HepG2 (cell line): ENCODE data around the gene SFXN5. TPM values are rescaled to one million over a fixed set of nuclear protein-coding genes. Genes with fewer than 3 reads are reported as not detected.
A peak's percentile ranks its signal among the peaks of the same experiment; 100 is the strongest.

Experiments
- CC2D1A ChIP-seq: sonication (generic); formaldehyde crosslinking; IDR thresholded peaks from 2 replicates; pipeline ENCODE4 v1.8.1; 2023; ENCODE audit warnings: mild to moderate bottlenecking, missing genetic modification reagents
- DMAP1 ChIP-seq: IDR thresholded peaks from 2 replicates; pipeline ENCODE4 v1.6.1; 2016
- FIP1L1 ChIP-seq: fragments of 200-400 bp; formaldehyde crosslinking; IDR thresholded peaks from 2 replicates; pipeline ENCODE4 v1.6.1; 2018; ENCODE audit warnings: low read depth, mild to moderate bottlenecking, low read length, moderate library complexity, borderline replicate concordance; ENCODE audit not compliant: insufficient read depth
- HOXA3 ChIP-seq: sonication (generic); formaldehyde crosslinking; IDR thresholded peaks from 2 replicates; pipeline ENCODE4 v1.5.0; 2020; ENCODE audit warnings: missing genetic modification reagents
- MXD4 ChIP-seq: IDR thresholded peaks from 2 replicates; pipeline ENCODE4 v1.6.1; 2016; ENCODE audit warnings: mild to moderate bottlenecking, missing biosample characterization, missing genetic modification reagents
- NCOA2 ChIP-seq: sonication (generic); formaldehyde crosslinking; IDR thresholded peaks from 2 replicates; pipeline ENCODE4 v1.8.0; 2022; ENCODE audit warnings: inconsistent platforms
- SP4 ChIP-seq: sonication (generic); formaldehyde crosslinking; IDR thresholded peaks from 2 replicates; pipeline ENCODE4 v1.8.1; 2023; ENCODE audit warnings: mild to moderate bottlenecking, missing genetic modification reagents
- ZBTB38 ChIP-seq: sonication (generic); formaldehyde crosslinking; IDR thresholded peaks from 2 replicates; pipeline ENCODE4 v1.5.1; 2020; ENCODE audit warnings: mild to moderate bottlenecking, missing genetic modification reagents
- ZKSCAN8 ChIP-seq: IDR thresholded peaks from 2 replicates; pipeline ENCODE4 v1.6.1; 2016; ENCODE audit warnings: borderline replicate concordance, missing genetic modification reagents, missing compliant biosample characterization
- ZNF274 ChIP-seq: sonication (generic); formaldehyde crosslinking; IDR thresholded peaks from 2 replicates; pipeline ENCODE4 v1.5.1; 2020; ENCODE audit warnings: mild to moderate bottlenecking, missing genetic modification reagents
- ZNF431 ChIP-seq: sonication (generic); formaldehyde crosslinking; IDR thresholded peaks from 2 replicates; pipeline ENCODE4 v1.9.0; 2022; ENCODE audit warnings: missing genetic modification reagents, low read depth, mild to moderate bottlenecking, borderline replicate concordance
- polyA plus RNA-seq, 8 experiments: library from polyadenylated mRNA; depleted of rRNA in 3 of 8; stranded (reverse) in 7 of 8; unstranded in 1 of 8; fragments of >200 nt; fragmentation: Illumina TruSeq in 4 of 8; extraction: Trizol in 4 of 8; gene quantifications; 2 replicates each; pipeline versions ENCODE4 v1.2.1 to v1.2.3, GENCODE V29; 2011 to 2016; ENCODE audit warnings: low read depth in 4 of 8, missing spikeins in 1 of 8, mixed read lengths in 1 of 8; ENCODE audit not compliant: insufficient read depth in 1 of 8
- total RNA-seq, 5 experiments: library from RNA; depleted of rRNA; stranded (reverse); fragments of >200 nt; fragmentation: Illumina TruSeq; extraction: Trizol; gene quantifications; 2 replicates each; pipeline ENCODE4 v1.2.3, GENCODE V29; 2016; ENCODE audit warnings: low read depth in 1 of 5
- TF ChIP-seq, protein P1 (sequence below): sonication (generic); formaldehyde crosslinking; IDR thresholded peaks from 2 replicates; pipeline ENCODE4 v1.8.1; 2022; ENCODE audit warnings: low read depth, mild to moderate bottlenecking, missing genetic modification reagents
- TF ChIP-seq, protein P2 (sequence below): sonication (generic); formaldehyde crosslinking; IDR thresholded peaks from 2 replicates; pipeline ENCODE4 v1.8.0; 2022; ENCODE audit warnings: mild to moderate bottlenecking, missing genetic modification reagents, borderline replicate concordance
- TF ChIP-seq, protein P3 (sequence below): sonication (generic); formaldehyde crosslinking; IDR thresholded peaks from 2 replicates; pipeline ENCODE4 v1.9.0; 2021; ENCODE audit warnings: missing genetic modification reagents, borderline replicate concordance
- TF ChIP-seq, protein P4 (sequence below): sonication (generic); formaldehyde crosslinking; IDR thresholded peaks from 2 replicates; pipeline ENCODE4 v1.5.0; 2020; ENCODE audit warnings: mild to moderate bottlenecking, missing genetic modification reagents, moderate library complexity
- TF ChIP-seq, protein P5 (sequence below): sonication (generic); formaldehyde crosslinking; IDR thresholded peaks from 2 replicates; pipeline ENCODE4 v1.5.0; 2020; ENCODE audit warnings: missing genetic modification reagents
- TF ChIP-seq, protein P6 (sequence below): sonication (generic); formaldehyde crosslinking; IDR thresholded peaks from 2 replicates; pipeline ENCODE4 v1.5.0; 2020; ENCODE audit warnings: missing genetic modification reagents, mild to moderate bottlenecking, borderline replicate concordance

SFXN5 gene
- total and polyA plus RNA-seq, 2 of the 13 experiments (the other 11 are each of a cell fraction or from before 2014, with no cell fraction given) = 34.9 to 37.4 TPM

DNA sequence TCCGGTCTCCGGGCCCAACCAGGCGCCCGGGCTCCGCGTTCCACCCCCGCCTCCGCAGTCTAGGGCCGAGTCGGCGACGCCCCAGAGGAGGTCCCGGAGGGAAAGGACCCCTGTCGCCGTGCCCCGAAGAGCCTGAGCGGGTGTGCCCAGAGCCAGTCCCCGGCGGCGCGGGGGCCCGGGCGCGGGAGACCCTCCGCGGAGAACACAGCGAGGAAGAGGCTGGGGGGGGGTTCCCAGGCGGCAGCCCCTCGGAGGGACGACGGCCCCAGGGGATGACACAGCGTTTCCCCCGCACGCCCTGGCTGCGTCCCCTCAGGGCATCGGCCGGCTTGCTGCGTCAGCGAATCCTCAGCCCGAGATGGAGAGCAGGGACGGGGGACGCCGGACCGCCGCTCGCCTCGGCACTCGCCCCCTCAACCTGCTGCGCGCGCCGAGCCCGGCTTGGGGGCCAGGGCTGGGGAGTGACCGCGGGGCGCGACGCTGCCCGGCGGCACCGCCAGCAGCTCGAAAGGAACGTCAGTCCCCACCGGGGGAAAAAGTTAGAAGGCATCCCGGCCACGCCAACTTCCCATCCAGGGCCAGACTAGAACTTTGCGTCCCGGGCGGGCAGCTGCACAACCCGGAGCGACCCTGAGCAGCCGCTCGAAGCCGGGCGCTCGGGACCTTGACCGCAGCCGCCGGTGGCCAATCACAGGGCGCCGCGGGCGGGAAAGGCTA lies 711 bp downstream of the SFXN5 start (continued):
- TF ChIP-seq, protein P1, sequence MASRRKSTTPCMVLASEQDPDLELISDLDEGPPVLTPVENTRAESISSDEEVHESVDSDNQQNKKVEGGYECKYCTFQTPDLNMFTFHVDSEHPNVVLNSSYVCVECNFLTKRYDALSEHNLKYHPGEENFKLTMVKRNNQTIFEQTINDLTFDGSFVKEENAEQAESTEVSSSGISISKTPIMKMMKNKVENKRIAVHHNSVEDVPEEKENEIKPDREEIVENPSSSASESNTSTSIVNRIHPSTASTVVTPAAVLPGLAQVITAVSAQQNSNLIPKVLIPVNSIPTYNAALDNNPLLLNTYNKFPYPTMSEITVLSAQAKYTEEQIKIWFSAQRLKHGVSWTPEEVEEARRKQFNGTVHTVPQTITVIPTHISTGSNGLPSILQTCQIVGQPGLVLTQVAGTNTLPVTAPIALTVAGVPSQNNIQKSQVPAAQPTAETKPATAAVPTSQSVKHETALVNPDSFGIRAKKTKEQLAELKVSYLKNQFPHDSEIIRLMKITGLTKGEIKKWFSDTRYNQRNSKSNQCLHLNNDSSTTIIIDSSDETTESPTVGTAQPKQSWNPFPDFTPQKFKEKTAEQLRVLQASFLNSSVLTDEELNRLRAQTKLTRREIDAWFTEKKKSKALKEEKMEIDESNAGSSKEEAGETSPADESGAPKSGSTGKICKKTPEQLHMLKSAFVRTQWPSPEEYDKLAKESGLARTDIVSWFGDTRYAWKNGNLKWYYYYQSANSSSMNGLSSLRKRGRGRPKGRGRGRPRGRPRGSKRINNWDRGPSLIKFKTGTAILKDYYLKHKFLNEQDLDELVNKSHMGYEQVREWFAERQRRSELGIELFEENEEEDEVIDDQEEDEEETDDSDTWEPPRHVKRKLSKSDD = no peak
- TF ChIP-seq, protein P2, sequence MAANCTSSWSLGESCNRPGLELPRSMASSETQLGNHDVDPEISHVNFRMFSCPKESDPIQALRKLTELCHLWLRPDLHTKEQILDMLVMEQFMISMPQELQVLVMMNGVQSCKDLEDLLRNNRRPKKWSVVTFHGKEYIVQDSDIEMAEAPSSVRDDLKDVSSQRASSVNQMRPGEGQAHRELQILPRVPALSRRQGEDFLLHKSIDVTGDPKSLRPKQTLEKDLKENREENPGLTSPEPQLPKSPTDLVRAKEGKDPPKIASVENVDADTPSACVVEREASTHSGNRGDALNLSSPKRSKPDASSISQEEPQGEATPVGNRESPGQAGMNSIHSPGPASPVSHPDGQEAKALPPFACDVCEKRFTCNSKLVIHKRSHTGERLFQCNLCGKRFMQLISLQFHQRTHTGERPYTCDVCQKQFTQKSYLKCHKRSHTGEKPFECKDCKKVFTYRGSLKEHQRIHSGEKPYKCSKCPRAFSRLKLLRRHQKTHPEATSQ (CRISPR knock-in tag) = no peak
- TF ChIP-seq HOXA3 (CRISPR knock-in tag) (0 out of 2 replicates have a peak, but pooled peaks have one; percentile 18), SP4 (CRISPR knock-in tag) (no peak), NCOA2 (CRISPR knock-in tag) (no peak), FIP1L1 (no peak), ZNF431 (CRISPR knock-in tag) (no peak; the same call in 1 of the 2 replicates), DMAP1 (CRISPR knock-in tag) (no peak), MXD4 (CRISPR knock-in tag) (0 out of 2 replicates have a peak, but pooled peaks have one; percentile 39), ZBTB38 (CRISPR knock-in tag) (no peak), ZNF274 (CRISPR knock-in tag) (no peak), ZKSCAN8 (no peak), CC2D1A (CRISPR knock-in tag) (peak; percentile 91; the same call in 1 of the 2 replicates)
- TF ChIP-seq, protein P3, sequence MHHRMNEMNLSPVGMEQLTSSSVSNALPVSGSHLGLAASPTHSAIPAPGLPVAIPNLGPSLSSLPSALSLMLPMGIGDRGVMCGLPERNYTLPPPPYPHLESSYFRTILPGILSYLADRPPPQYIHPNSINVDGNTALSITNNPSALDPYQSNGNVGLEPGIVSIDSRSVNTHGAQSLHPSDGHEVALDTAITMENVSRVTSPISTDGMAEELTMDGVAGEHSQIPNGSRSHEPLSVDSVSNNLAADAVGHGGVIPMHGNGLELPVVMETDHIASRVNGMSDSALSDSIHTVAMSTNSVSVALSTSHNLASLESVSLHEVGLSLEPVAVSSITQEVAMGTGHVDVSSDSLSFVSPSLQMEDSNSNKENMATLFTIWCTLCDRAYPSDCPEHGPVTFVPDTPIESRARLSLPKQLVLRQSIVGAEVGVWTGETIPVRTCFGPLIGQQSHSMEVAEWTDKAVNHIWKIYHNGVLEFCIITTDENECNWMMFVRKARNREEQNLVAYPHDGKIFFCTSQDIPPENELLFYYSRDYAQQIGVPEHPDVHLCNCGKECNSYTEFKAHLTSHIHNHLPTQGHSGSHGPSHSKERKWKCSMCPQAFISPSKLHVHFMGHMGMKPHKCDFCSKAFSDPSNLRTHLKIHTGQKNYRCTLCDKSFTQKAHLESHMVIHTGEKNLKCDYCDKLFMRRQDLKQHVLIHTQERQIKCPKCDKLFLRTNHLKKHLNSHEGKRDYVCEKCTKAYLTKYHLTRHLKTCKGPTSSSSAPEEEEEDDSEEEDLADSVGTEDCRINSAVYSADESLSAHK = no peak
- TF ChIP-seq, protein P4, sequence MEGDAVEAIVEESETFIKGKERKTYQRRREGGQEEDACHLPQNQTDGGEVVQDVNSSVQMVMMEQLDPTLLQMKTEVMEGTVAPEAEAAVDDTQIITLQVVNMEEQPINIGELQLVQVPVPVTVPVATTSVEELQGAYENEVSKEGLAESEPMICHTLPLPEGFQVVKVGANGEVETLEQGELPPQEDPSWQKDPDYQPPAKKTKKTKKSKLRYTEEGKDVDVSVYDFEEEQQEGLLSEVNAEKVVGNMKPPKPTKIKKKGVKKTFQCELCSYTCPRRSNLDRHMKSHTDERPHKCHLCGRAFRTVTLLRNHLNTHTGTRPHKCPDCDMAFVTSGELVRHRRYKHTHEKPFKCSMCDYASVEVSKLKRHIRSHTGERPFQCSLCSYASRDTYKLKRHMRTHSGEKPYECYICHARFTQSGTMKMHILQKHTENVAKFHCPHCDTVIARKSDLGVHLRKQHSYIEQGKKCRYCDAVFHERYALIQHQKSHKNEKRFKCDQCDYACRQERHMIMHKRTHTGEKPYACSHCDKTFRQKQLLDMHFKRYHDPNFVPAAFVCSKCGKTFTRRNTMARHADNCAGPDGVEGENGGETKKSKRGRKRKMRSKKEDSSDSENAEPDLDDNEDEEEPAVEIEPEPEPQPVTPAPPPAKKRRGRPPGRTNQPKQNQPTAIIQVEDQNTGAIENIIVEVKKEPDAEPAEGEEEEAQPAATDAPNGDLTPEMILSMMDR = no peak; the same call in 1 of the 2 replicates
- TF ChIP-seq, protein P5, sequence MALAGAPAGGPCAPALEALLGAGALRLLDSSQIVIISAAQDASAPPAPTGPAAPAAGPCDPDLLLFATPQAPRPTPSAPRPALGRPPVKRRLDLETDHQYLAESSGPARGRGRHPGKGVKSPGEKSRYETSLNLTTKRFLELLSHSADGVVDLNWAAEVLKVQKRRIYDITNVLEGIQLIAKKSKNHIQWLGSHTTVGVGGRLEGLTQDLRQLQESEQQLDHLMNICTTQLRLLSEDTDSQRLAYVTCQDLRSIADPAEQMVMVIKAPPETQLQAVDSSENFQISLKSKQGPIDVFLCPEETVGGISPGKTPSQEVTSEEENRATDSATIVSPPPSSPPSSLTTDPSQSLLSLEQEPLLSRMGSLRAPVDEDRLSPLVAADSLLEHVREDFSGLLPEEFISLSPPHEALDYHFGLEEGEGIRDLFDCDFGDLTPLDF = no peak
- TF ChIP-seq, protein P6, sequence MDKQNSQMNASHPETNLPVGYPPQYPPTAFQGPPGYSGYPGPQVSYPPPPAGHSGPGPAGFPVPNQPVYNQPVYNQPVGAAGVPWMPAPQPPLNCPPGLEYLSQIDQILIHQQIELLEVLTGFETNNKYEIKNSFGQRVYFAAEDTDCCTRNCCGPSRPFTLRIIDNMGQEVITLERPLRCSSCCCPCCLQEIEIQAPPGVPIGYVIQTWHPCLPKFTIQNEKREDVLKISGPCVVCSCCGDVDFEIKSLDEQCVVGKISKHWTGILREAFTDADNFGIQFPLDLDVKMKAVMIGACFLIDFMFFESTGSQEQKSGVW (CRISPR knock-in tag) = no peak; the same call in 1 of the 2 replicates
